ENCODE measurements around the gene ARHGAP8. TPM values are rescaled to one million over a fixed set of nuclear protein-coding genes. Genes with fewer than 3 reads are reported as not detected.

Gene ARHGAP8
- polyA plus RNA-seq (ENCODE audit: insufficient read length in 12 of 12) = 1 to 10 TPM in 5 of 12 donors, under 1 TPM in 5, not detected in 2; 0.44 to 7.6 (median 1.1) TPM
- long read RNA-seq, donor 1, partial matches to known transcripts = 0 of 8 reads
- long read RNA-seq, donor 1, other reads (novel, unspliced or antisense) = 0 of 8 reads
- long read RNA-seq, donor 2 = 0 reads
- long read RNA-seq, donor 3 = 0 reads
- long read RNA-seq, donor 4 = 0 reads
- long read RNA-seq, donor 5, partial matches to known transcripts = 0 of 1 reads
- long read RNA-seq, donor 5, other reads (novel, unspliced or antisense) = 0 of 1 reads
- long read RNA-seq, donor 6 = 0 reads
- long read RNA-seq, donor 7 = 0 reads
- long read RNA-seq, donor 8, partial matches to known transcripts = 0 of 1 reads
- long read RNA-seq, donor 8, other reads (novel, unspliced or antisense) = 0 of 1 reads
- long read RNA-seq, donor 9 = 0 reads
- long read RNA-seq, donor 10 = 0 reads
- long read RNA-seq, donor 11 = 0 reads

DNA sequence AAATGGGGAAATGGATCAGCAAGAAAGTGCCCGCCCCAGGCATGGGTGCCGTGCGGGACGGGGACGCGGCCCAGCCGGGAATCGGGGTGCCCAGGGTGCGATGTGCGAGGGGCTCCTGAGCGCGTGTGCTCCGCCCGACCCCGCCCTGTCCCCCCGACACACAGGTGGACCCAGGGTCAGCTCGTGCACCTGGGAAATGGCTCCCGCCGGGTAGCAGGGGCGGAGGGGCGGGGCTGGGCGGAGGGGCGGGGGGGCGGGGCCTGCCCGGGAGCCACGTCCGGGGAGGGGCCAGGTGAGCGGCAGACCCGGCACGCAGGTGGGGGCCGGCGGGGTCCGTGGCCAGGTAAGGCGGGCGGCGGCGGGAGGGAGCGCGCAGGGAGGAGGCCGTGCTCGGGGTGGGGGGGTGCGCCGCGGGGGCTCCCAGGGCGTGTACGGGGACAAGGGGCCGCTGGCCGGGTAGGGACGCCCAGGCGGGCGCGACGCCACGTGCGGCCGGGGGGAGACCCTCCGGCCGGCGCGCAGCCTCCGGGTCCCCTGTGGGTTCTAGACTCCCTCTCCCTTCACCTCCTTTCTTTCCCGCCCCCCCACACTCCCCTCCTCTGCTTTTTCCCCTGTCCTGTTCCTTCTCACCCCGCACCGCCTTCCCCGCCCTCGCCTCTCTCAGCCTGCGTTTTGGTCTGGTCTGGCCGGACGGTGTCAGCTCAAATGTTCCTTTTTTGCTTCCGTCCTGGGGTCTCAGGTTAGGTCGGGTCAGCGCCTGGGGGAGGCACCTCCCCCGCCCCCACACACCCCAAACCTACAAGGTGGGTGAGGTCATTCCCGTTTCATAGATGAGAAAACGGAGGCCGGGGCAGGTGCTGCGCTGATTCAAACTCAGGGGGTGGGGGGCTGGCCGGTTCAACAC lies at the start of gene ARHGAP8:
TSS of gene ARHGAP8 (plus strand) at position 291 of the 904 bp plus-strand sequence. CDS start 33,953 bp downstream, outside the sequence.
- DNase-seq = no peak

DNA sequence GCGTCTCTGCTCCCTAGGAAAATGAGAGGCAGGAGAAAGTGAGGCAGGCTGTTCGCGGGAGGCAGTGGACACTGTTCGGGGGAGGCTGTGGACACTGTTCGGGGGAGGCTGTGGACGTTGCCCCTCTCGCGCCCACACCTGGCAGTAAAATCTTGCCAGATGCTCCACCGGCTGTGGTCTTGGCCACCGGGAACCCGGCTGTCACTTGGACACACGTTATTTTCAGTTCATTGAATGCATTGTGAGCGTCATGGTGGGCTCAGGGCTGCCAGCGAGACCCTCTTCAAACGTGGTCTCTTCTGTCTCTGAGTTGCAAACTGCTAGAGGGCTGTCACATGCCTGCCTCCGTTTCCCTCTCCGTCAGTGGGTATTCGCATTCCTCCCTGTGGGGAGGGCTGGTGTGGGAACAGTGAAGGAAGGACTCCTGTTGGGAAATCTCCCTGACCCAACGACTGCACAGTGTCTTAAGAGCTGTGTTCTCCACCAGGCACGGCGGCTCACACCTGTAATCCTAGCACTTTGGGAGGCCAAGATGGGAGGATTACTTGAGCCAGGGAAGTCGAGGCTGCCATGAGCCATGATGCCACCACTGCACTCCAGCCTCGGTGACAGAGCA lies 49.0 kb upstream of the ARHGAP8 start:
- no peak for DNase-seq

DNA sequence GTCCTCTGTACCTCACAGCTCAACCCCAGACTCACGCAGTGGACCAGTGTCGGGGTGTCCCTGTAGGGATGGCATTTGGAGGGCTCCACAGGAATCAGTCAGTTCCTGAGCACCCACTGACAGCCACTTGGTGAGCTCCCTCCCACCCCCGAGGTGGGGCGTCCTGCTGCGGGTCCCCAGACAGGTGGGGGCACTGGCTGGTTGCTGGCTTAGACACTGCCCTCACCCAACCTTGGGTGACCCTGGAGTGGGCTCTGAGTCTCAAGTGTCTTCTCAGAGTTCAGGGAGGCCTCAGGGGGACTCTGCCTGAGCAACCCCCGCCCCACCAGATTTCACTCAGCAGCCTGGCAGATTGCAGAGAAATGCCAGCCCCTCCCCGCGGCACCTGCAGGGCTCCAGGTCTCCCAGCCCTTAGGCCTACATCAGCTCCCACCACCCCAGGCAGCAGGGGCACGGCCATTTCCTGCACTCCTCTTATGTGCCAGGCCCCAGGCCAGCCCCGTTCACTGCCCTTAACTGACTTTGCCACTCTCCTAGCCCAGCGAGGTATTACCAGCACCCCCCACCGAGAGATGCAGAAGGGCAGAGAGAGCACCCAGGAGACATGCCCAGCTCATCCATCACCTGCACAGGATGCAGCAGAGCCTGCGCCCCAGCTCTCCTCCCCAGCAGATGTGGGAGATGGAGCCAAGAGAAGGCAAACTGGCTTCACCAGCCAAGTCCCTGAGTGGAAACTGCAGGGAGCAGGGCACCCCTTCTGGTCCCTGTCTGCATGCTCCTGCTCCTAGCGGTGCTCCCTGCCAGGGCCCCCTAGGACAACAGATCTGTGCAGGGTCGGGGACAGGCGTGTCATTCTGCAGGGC lies 48.0 kb upstream of the ARHGAP8 start:
- no peak for DNase-seq

DNA sequence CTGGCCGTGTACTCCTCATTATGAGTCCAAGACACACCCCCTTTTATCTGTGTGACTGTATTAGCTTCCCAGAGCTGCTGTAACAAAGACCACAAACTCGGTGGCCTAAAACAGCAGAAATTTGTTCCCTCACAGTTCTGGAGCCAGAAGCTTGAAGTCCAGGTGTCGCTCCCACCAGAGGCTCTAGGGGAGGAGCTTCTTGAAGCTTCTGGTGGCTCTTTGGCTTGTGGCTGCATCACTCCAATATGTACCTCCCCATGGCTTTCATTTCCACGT lies 47.4 kb upstream of the ARHGAP8 start:
- no peak for DNase-seq

DNA sequence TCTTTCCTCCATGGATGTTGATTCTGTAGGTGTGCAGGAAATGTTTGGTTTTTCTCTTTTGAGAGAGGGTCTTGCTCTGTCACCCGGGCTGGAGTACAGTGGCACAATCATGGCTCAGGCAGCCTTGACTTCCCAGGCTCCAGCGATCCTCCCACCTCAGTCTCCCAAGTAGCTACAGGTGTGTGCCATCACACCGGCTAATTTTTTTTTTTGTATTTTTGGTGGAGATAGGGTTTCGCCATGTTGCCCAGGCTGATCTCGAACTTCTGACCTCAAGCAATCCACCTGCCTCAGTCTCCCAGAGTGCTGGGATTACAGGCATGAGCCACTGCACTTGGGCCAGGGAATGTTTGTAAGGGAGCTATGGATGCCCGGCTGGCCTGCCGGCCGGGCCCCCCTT lies 45.9 kb upstream of the ARHGAP8 start:
- no peak for DNase-seq

DNA sequence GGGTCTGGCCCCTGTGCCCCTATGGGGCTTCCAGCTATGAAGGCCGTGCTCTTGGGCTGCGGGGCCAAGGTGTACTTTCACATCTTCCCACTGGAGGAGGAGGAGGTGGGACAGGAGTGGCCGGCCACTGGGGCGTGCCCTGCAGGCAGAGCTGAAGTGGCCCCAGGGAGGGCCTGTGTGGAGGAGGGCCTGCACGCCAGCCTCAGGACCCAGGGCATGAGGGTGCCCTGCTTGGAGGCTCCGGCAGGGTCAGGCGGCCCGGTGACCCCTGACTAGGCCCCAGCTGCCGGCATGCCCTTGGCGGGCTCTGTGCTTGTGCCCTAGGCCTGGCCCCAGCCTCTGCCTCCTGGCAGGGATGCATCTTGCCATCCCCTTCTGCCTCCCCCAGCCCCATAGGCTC lies 45.2 kb upstream of the ARHGAP8 start:
- no peak for DNase-seq

DNA sequence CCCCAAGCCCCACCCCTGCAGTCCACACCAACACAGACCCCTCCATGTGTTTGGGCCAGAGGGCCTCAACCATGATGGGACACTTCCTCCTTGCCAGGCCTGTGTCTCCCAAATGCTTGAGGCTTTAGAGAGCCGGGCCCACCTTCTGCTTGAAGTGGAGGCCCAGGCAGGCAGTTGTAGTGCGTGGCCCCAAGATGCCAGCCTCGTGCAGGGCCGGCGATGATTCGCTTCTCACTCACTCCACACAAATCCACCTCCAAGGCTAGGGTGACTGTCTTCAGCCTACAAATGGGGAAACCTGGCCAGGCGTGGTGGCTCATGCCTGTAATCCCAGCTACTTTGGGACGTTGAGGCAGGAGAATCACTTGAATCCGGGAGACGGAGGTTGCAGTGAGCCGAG lies 44.6 kb upstream of the ARHGAP8 start:
- no peak for DNase-seq

DNA sequence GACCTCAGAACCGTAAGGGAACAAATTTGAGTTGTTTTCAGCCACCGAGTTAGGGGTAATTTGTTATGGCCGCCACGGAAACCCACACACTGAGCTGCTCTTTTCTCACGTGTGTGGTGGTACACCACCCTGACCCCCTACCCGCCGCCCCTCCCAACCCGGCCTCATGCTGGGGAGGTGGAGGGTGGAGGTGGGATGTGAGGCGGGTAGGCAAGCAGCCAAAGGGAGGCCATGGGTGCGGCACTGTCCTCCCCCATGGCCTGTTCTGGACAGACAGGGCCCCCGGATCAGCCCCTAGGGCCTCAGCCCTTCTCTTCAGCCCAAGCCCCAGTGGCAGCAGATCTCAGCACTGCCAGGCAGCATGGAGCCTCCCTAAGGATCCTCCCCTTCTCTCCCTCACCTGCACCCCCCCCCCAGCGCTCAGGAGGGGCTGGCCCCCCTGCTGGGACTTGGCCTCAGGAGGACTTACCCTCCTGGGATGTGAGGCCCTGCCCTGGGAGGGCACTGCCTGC lies 42.4 kb upstream of the ARHGAP8 start:
- DNase-seq = no peak

DNA sequence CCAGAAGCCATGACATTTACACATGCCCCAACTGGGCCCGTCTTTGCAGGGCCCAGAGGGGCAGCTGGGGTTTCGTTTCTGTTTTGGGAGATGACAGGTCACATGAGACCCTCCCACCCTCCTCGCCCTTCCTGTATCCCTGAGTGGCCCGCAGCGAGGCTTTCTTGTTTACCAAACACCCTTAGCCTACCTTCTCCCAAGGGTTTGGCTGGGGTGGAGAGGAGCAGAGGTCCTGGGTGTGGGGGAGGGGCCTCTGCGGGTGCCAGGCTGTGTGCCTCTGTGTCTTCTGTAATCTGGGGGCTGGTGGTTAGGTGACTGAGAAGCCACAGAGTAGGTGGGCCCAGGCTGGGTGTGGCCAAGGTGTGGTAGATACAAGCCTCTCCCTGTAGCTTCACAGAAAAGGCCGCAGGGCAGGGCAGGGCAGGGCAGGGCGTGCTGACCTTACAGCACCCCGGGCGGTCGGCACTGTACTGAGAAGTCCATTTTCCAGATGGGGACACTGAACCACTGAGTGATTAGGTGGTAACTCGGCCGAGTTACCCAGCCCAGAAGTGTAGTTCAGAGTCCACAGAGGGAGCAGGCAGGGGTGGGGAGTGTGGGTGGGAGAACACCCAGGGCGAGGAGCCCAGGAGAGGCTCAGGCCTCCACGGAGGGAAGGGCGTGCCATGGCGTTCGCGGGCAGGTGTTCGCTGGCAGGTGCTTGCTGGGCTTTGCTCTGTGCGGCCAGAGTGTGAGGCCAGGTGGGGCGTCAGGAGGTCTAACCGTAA lies 41.7 kb upstream of the ARHGAP8 start:
- no peak for DNase-seq

DNA sequence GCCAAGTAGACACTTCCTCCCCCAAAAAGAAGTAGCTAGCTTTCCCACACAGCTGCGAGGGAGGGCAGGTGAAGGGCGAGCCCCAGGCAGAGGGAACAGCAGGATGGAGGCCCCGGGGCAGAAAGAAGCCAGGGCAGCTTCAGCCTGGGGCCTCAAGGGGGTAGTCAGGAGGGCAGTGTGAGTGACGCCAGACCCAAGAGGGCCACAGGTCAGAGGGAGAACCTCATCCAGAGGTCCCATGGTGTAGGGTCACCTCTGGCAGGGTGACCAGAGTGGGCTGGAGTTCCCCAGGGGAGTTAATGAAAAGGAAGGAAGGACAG lies 41.2 kb upstream of the ARHGAP8 start:
- no peak for DNase-seq

DNA sequence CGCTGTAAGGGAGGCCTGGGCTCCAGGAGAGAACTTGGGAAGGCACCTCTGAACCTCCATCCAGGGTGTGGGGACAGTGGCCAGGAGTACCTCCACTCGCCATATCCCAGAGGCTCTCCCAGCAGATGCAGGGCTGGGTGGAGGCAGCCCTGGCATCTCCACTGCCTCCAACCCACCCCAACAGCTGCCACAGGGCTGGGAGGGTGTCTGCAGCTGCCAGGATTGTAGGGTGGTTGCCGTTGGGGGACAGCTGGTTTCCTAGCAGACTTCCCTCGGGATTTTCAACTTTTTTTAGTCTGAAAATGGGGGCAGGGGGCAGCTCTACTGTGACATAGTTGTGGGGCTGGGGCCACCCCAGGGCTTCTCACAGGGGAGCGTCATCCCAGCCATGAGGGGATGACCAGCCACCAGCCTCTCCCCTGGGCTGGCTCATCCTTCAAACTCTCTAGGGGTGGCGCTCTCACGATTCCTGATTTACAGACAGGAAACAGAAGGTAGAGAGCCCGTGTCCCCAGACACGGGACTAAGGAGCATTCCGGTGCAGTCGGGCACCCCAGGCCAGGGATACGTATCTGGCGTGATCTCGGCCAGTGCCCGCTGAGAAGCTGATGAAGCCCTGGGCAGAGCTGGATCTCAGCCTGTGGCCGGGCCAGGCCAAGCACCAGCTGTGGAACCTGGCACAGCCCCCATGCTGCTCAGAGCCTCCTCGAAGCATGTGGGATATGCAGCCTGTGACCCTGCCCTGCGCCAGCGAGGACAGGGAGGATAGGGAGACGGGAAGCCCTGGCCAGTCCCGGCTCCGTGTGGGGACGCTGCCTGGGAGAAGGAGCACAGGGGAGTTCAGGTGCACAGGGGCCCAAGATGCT lies 40.5 kb upstream of the ARHGAP8 start:
- no peak for DNase-seq

DNA sequence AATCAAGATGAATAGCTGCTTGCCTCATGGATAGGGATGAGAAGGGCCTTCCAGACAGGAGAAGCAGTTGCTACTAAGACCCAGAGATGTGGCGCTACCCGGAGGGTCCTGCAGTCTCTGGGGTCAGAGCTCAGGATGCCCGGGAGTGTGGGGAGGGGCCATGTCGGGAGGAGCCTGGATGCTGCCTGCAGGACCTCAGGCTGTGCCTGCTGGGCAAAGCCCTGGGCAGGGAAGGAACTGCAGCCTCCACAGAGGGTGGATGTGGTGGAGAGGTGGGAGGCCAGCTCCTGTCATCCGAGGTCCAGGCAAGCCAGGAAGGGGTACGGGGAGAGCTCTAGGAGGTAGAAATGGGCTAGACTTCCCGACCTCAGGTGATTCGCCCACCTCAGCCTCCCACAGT lies 39.4 kb upstream of the ARHGAP8 start:
- DNase-seq = no peak

DNA sequence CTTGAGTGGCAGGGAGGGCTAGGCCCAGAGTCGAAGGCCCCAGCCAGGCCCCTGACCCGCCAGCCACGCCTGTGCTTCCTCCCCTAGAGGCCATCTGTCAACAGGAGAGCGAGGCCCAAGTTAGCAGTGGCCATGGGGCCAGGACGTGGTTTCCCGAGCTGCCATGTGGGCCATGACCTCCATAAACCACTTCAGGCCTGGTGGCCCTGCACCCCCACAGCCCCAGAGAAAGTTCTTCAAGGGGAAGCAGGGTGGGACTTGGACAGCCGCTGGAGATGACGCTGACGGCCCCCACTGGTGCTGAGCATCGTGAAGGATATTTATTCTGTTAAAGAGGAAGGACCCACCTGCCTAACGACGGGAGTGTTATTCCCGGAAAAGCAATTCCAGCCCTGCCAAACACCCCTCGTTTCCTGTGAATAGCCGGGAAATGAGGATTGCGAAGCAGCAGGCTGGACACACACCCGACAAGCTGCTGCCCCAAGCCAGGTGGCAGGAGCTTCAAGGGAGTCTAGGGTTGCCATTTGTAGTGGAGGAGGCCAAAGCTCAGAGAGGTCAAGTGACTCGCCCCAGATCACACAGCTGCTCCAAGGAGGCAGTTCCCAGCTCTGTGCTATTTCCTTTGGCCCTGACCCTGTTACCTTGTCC lies 37.5 kb upstream of the ARHGAP8 start:
- no peak for DNase-seq

DNA sequence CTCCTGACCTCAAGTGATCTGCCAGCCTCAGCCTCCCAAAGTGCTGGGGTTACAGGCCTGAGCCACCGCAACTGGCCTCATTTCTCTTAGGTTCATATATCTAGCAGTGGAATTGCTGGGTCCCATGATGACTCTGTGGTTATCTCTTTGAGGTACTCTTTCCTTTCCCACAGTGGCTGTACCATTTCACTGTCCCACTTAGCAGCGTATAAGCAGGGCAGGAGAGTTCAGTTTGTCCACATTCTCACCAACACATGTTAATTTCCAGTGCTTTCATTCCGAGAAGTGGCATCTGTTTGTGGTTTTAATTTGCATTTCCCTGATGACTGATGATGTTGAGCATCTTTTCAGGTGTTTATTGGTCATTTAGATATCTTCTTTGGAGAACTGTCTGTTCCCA lies 34.0 kb upstream of the ARHGAP8 start:
- no peak for DNase-seq

DNA sequence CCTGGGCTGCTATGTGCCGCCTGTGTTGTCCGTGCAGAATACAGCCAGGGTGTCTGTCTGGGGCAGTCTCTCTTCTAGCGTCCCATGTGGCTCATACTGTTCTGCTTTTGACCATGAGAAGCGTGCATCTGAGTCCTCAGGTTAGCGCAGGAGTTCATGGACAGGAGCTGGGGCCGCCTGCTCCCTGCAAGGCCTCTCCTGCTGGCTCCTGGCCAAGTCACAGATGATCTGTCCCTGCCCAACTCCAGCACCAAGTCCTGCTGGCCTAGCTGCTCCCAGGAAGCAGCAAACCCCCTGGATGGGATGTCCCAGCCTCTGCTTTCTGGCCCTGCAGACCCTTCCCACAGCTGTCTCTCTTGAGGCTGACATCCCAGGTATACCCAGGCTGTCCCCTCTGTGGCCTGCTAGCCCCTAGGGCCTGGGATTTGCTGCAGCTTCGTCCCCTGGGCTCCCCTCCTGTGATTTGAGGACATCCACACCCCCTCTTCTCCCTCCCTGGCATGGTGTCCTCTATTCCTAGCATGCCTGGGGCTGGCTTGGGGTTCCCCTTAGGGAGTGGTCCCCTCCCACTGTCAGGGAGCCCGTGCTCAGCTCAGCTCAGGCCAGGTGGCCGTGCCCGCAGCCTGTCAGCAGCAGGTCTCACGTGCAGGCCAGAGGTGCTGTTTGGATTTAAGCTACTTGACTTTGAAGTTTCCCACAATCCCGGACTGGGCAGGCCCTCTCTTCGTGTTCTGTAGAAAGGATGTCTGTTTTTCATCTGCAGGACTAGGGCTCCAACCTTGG lies 32.6 kb upstream of the ARHGAP8 start:
- no peak for DNase-seq

DNA sequence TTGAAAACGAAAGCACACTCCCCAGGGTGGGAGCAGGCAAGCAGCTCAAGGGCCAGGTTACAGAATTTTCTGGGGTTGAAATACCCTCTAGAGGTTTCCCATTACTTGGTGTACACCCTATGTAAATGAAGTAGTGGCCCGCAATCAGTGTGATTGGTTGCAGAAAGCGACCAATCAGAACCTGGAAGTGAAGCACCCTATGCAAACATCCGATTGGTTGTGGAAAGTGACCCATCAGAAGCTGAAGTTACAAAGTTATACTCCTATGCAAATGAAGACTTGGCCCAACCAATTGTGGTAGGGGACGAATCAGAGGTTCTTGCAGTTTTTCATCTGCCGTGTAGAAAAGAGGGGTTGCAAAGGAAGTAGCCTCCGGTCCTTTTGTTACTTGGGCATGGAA lies 31.2 kb upstream of the ARHGAP8 start:
- no peak for DNase-seq

DNA sequence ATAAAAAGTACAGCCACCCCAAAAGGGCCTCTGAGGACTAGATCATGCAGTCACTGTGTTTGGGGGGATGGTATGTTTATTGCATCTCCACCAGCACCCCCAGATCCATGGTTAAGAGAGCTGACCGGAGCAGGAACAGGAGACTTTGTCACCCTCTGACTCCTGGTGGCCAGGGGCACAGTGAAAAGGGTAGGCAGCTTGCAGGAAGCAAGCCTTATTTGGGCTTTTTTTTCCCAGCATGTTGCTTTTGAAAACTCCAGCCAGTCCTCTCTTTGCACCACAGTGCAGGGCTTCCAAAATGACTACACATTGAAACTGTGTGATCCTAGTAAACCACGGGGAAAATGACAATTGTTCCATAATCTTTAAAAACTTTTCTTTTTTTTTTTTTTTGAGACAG lies 29.8 kb upstream of the ARHGAP8 start:
- DNase-seq = no peak

DNA sequence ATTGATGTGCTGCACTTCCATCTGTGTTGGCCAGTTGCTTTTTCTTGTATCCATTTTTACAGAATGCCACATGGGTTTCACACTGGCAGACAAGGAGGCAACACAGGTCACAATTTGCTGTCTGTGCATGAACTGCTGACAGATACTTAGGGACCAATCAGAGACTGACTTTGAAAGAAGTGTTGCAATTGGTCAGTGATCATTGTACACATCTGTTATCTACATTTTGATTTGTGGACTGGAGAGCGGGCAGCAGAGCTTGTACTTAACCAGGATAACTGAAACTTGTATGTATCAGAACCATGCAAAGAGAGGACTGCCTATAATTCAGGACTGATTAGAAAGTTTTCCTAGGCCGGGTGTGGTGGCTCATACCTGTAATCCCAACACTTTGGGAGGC lies 28.6 kb upstream of the ARHGAP8 start:
- no peak for DNase-seq
